Smooth muscle cell (in vitro differentiated cells): ENCODE results near the gene IFI27L2. TPM values are rescaled to one million over a fixed set of nuclear protein-coding genes. Genes with fewer than 3 reads are reported as not detected.

ENCODE experiments used
- DNase-seq: peaks from one replicate; lab custom pipeline; 2025; ENCODE audit not compliant: unreplicated experiment; lab: John Stamatoyannopoulos, UW
- H2AFZ ChIP-seq: fragments of 200-600 bp; sonication (generic); 2 replicates; pipeline ENCODE4 v1.6.0; 2016; ENCODE audit warnings: antibody characterized with exemption, low read depth, mild to moderate bottlenecking
- H3F3A ChIP-seq: fragments of 200-600 bp; sonication (generic); 2 replicates; pipeline ENCODE4 v1.6.0; 2017; ENCODE audit warnings: antibody characterized with exemption, low read depth
- H3K27ac ChIP-seq: fragments of 200-600 bp; sonication (generic); 2 replicates; pipeline ENCODE4 v1.5.1; 2016; ENCODE audit warnings: low read depth, mild to moderate bottlenecking
- H3K27me3 ChIP-seq: fragments of 200-600 bp; sonication (generic); 2 replicates; pipeline ENCODE4 v1.6.1; 2016; ENCODE audit warnings: low read depth, mild to moderate bottlenecking
- H3K36me3 ChIP-seq: fragments of 200-600 bp; sonication (generic); 2 replicates; pipeline ENCODE4 v1.5.1; 2016; ENCODE audit warnings: low read depth
- H3K4me1 ChIP-seq: fragments of 200-600 bp; sonication (generic); 2 replicates; pipeline ENCODE4 v1.5.1; 2016; ENCODE audit warnings: low read depth
- H3K4me2 ChIP-seq: fragments of 200-600 bp; sonication (generic); 2 replicates; pipeline ENCODE4 v1.6.0; 2016; ENCODE audit warnings: mild to moderate bottlenecking
- H3K4me3 ChIP-seq: fragments of 200-600 bp; sonication (generic); 2 replicates; pipeline ENCODE4 v1.5.1; 2016; ENCODE audit warnings: mild to moderate bottlenecking
- H3K79me2 ChIP-seq: fragments of 200-600 bp; sonication (generic); 2 replicates; pipeline ENCODE4 v1.6.0; 2016; ENCODE audit warnings: low read depth, mild to moderate bottlenecking
- H3K9ac ChIP-seq: fragments of 200-600 bp; sonication (generic); 2 replicates; pipeline ENCODE4 v1.6.0; 2016; ENCODE audit warnings: low read depth
- H3K9me3 ChIP-seq: fragments of 200-600 bp; sonication (generic); replicated peaks from 2 replicates; pipeline ENCODE4 v1.5.1; 2016; ENCODE audit warnings: low read depth
- H4K20me1 ChIP-seq: fragments of 200-600 bp; sonication (generic); 2 replicates; pipeline ENCODE4 v1.6.0; 2016; ENCODE audit warnings: low read depth
- WGBS: methylation state at CpG from one replicate; pipeline ENCODE4 v1.1.7; 2016; ENCODE audit warnings: low lambda C conversion rate; 5-methylcytosine and 5-hydroxymethylcytosine counted together
- polyA plus RNA-seq: library from polyadenylated mRNA; unstranded; fragments of >200 nt; fragmentation: Nextera tagmentation; extraction: Ambion mirVana; gene quantifications from 2 replicates; pipeline ENCODE4 v1.2.1, GENCODE V29; 2016
- total RNA-seq: library from RNA; depleted of rRNA; stranded (reverse); fragments of >200 nt; gene quantifications from 2 replicates; pipeline ENCODE4 v1.2.3, GENCODE V29; 2014
- TF ChIP-seq, protein P1 (sequence below): fragments of 200-600 bp; sonication (generic); IDR thresholded peaks from 2 replicates; pipeline ENCODE4 v1.5.1; 2017; ENCODE audit warnings: borderline replicate concordance, mild to moderate bottlenecking, antibody characterized with exemption; ENCODE audit not compliant: insufficient read depth, poor library complexity, severe bottlenecking

Gene IFI27L2
- total and polyA plus RNA-seq, 2 experiments from 2014 or later, result 96.0 to 162 TPM

DNA sequence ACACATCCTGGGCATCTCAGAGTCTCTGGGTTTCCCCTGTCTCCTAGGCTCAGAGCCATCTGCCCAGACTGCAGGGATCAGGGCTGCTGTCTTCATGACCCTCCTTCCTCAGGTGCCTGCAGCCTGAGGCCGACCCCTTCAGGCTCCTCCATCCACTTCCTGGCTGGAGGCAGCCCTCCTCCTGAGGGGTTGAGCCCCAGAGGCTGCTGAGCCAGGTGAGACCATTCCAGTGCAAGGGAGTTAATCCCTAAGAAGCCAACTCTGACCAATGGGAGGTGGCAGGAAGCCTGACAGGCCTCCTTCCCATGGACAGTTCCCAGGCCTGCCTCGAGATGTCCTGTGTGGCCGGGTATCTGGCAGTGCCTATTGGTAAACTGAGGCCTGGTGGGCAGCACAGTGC, 36.3 kb upstream of the IFI27L2 start:
- WGBS, result 96% methylated on average over 3 of the region's 3 CpGs

DNA sequence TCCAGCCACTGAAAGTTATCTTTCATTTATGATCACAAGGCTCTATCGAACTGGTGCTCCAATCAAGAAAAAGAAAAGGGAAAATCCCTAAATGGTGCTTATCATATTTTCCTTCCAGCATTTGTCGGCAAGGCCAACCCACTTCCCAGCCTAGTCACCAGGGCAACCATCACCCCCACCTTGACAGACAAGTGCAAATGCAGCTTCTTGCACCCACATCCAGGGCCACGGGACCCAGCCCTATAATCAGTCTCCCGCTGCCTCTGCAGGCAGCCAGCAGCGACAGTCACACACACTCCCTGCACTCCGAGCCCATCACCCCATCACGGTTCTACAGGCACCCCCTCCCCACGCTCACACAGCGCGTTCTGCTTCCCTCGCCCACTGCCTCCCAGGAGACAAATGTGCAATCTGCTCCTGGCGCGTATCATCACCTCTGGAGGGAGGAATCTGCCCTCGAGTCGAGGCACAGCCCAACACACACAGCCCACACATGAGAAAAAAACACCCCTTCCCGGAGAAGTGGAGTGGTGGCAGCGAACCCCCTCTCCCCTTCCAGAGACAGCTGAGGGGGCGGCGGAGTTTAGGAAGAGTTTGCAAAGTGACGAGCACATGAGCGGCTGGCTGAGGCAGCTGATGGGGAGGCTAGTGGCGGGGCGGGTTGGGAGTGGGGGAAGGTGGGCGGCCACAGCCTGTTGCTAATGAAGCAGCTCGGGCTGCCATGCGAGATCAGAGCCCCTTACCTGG, 35.5 kb upstream of the IFI27L2 start:
- no peak overlapping the region for H2AFZ ChIP-seq
- WGBS, result 56% methylated on average over 26 of the region's 26 CpGs
- TF ChIP-seq, protein P1, sequence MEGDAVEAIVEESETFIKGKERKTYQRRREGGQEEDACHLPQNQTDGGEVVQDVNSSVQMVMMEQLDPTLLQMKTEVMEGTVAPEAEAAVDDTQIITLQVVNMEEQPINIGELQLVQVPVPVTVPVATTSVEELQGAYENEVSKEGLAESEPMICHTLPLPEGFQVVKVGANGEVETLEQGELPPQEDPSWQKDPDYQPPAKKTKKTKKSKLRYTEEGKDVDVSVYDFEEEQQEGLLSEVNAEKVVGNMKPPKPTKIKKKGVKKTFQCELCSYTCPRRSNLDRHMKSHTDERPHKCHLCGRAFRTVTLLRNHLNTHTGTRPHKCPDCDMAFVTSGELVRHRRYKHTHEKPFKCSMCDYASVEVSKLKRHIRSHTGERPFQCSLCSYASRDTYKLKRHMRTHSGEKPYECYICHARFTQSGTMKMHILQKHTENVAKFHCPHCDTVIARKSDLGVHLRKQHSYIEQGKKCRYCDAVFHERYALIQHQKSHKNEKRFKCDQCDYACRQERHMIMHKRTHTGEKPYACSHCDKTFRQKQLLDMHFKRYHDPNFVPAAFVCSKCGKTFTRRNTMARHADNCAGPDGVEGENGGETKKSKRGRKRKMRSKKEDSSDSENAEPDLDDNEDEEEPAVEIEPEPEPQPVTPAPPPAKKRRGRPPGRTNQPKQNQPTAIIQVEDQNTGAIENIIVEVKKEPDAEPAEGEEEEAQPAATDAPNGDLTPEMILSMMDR, result no peak
- no peaks in the 10 kb centered on the region for H3K36me3 ChIP-seq
- no peak overlapping the region for H3K9ac ChIP-seq
- H3K9me3 ChIP-seq, result no peaks in the 10 kb centered on the region
- no peaks in the 10 kb centered on the region for H4K20me1 ChIP-seq
- H3K27me3 ChIP-seq, result peaks cover 24% of the 10 kb centered on the region
- H3K27ac ChIP-seq, result no peak overlapping the region
- H3K4me2 ChIP-seq, result no peak overlapping the region
- H3K4me1 ChIP-seq, result no peaks in the 10 kb centered on the region
- no peaks in the 10 kb centered on the region for H3F3A ChIP-seq
- H3K4me3 ChIP-seq, result no peak overlapping the region
- no peaks in the 10 kb centered on the region for H3K79me2 ChIP-seq
- no peak for DNase-seq

More for the DNA sequence above, 36.3 kb upstream of the IFI27L2 start:
- no peaks in the 10 kb centered on the region for H4K20me1 ChIP-seq
- no peaks in the 10 kb centered on the region for H3K9me3 ChIP-seq
- no peak overlapping the region for H3K9ac ChIP-seq
- TF ChIP-seq, protein P1, result no peak
- H3K79me2 ChIP-seq, result no peaks in the 10 kb centered on the region
- H3K27ac ChIP-seq, result no peak overlapping the region
- no peak for DNase-seq
- H3K4me3 ChIP-seq, result no peak overlapping the region
- H3K27me3 ChIP-seq, result peaks cover 24% of the 10 kb centered on the region
- H2AFZ ChIP-seq, result no peak overlapping the region
- H3K36me3 ChIP-seq, result no peaks in the 10 kb centered on the region
- H3K4me2 ChIP-seq, result no peak overlapping the region
- no peaks in the 10 kb centered on the region for H3F3A ChIP-seq
- no peaks in the 10 kb centered on the region for H3K4me1 ChIP-seq

DNA sequence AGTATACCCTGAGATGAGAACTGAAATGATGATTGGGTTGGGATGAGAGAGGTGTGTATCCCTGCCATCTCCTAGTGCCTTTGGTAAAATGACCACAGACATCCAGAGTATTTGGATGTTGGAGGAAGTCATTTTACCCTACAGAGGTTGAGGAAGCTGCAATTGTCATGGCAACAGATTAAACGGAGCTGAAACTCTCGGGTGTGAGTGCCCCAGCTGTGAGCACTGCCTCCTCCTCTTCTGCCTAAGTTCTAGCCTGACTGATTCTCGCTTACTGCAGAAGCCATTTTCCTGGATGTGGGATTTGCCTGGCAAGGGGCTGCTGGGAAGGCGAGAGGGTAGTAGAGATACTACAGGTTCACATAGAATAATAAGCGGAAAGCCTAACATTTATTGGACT, 34.4 kb upstream of the IFI27L2 start:
- H4K20me1 ChIP-seq, result no peaks in the 10 kb centered on the region
- TF ChIP-seq, protein P1, result no peak

DNA sequence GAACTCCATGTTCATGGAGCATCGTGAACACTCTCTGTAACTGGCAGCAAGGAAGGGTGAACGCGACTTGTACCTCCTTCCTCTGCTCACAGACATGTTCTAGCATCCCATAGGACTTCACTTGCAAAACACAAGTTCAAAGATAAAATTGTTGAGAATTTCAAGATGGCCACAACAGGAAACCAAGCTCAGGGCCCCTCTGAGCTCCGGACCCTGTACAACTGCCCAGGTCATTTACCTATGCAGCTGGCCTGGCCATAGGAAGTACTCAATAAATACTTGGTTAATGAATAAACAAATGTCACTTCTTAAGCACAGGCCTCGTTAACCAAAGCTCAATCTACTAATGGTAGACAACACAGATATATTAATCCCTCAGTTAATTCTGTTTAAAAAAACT, 33.1 kb upstream of the IFI27L2 start:
- H4K20me1 ChIP-seq, result no peaks in the 10 kb centered on the region
- no peak overlapping the region for H3K9ac ChIP-seq
- H3K27ac ChIP-seq, result no peak overlapping the region
- WGBS, result 88% methylated on average over 5 of the region's 5 CpGs
- H3K9me3 ChIP-seq, result no peaks in the 10 kb centered on the region
- H3K36me3 ChIP-seq, result no peaks in the 10 kb centered on the region
- H3K79me2 ChIP-seq, result no peaks in the 10 kb centered on the region
- no peaks in the 10 kb centered on the region for H3F3A ChIP-seq
- DNase-seq, result no peak
- H2AFZ ChIP-seq, result no peak overlapping the region
- no peak overlapping the region for H3K4me3 ChIP-seq
- TF ChIP-seq, protein P1, result no peak
- H3K4me2 ChIP-seq, result no peak overlapping the region
- no peaks in the 10 kb centered on the region for H3K4me1 ChIP-seq
- peaks cover 35% of the 10 kb centered on the region for H3K27me3 ChIP-seq

More for the DNA sequence above, 34.4 kb upstream of the IFI27L2 start:
- Histone ChIP-seq H2AFZ (no peak overlapping the region), H3K27me3 (peaks cover 24% of the 10 kb centered on the region), H3K4me2 (no peak overlapping the region), H3K4me3 (no peak overlapping the region), H3K9me3 (no peaks in the 10 kb centered on the region), H3F3A (no peaks in the 10 kb centered on the region), H3K79me2 (no peaks in the 10 kb centered on the region), H3K4me1 (no peaks in the 10 kb centered on the region), H3K36me3 (no peaks in the 10 kb centered on the region), H3K27ac (no peak overlapping the region), H3K9ac (no peak overlapping the region)
- WGBS, result 73% methylated on average over 5 of the region's 5 CpGs
- no peak for DNase-seq
